ENCODE results near the gene ADGRL1. TPM values are rescaled to one million over a fixed set of nuclear protein-coding genes. Genes with fewer than 3 reads are reported as not detected.

ADGRL1 gene
- total and polyA plus RNA-seq, 2 donors (not counting 1 experiment from before 2014, with no cell fraction given): 1.7 to 3.5 TPM

DNA sequence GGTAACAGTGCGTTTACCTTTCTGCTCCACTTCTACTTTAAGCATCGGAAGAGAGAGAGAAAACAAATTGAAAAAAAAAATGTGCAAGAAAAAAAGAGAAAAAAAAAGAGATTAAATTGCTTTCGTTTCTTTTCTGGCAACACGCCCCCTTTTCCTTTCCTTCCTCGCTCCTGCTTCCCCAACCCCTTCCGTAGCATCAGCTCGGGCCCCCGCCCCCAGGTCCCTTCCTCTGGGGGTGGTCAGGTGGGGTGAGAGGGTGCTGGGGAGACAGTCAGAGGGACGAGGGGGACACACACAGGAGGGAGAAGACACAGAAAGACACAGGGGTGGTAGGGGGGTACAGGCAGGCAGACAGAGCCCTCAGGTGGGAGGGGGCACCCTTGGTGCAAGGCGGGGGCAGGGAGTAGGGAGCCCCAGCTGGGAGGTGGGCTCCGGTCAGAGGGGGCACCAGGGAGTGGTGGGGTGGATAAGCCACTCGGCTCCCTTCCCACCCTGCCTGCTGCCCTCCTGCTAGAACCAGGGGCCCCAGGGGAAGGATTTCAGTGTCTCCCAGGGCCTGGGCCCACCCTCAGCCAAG, 38.9 kb downstream of the ADGRL1 start:
- H3K4me1 ChIP-seq (ENCODE audit: control insufficient read depth, extremely low read depth, insufficient read depth, low read length): no peaks in the 10 kb centered on the region
- H3K9me3 ChIP-seq (ENCODE audit: control insufficient read depth, insufficient read depth, low read depth, low read length): no peaks in the 10 kb centered on the region
- no peak for DNase-seq (ENCODE audit: low read depth in 2 of 2)
- no peak overlapping the region for H3K9ac ChIP-seq (ENCODE audit: insufficient read depth, low read length)
- H4K20me1 ChIP-seq (ENCODE audit: control insufficient read depth, extremely low read depth, insufficient read depth, low read length): no peaks in the 10 kb centered on the region
- H2AFZ ChIP-seq (ENCODE audit: low read length): no peak overlapping the region
- H3K4me3 ChIP-seq (replicated peaks in 1 of 4; ENCODE audit: control extremely low read depth in 1 of 4, insufficient read depth in 1 of 4, low read depth in 3 of 4, low read length in 4 of 4): no peak overlapping the region
- H3K27ac ChIP-seq (ENCODE audit: insufficient read depth, low read length): no peak overlapping the region
- H3K4me2 ChIP-seq (ENCODE audit: extremely low read depth, insufficient read depth, low read length): no peak overlapping the region
- TF ChIP-seq EZH2 (IDR thresholded peaks at IDR 0.05; ENCODE audit: low read length, missing control alignments): no peak
- TF ChIP-seq, protein P1, sequence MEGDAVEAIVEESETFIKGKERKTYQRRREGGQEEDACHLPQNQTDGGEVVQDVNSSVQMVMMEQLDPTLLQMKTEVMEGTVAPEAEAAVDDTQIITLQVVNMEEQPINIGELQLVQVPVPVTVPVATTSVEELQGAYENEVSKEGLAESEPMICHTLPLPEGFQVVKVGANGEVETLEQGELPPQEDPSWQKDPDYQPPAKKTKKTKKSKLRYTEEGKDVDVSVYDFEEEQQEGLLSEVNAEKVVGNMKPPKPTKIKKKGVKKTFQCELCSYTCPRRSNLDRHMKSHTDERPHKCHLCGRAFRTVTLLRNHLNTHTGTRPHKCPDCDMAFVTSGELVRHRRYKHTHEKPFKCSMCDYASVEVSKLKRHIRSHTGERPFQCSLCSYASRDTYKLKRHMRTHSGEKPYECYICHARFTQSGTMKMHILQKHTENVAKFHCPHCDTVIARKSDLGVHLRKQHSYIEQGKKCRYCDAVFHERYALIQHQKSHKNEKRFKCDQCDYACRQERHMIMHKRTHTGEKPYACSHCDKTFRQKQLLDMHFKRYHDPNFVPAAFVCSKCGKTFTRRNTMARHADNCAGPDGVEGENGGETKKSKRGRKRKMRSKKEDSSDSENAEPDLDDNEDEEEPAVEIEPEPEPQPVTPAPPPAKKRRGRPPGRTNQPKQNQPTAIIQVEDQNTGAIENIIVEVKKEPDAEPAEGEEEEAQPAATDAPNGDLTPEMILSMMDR (conservative IDR thresholded peaks at IDR 0.05 in 1 of 2, IDR thresholded peaks at IDR 0.05 in 1 of 2; ENCODE audit: low read depth in 1 of 2, low read length in 2 of 2): no peak
- H3K27me3 ChIP-seq (ENCODE audit: control insufficient read depth, insufficient read depth, low read length): no peaks in the 10 kb centered on the region
- H3K36me3 ChIP-seq (ENCODE audit: control insufficient read depth, insufficient read depth, low read length): no peaks in the 10 kb centered on the region
- H3K79me2 ChIP-seq (ENCODE audit: control insufficient read depth, insufficient read depth, low read length): no peaks in the 10 kb centered on the region

DNA sequence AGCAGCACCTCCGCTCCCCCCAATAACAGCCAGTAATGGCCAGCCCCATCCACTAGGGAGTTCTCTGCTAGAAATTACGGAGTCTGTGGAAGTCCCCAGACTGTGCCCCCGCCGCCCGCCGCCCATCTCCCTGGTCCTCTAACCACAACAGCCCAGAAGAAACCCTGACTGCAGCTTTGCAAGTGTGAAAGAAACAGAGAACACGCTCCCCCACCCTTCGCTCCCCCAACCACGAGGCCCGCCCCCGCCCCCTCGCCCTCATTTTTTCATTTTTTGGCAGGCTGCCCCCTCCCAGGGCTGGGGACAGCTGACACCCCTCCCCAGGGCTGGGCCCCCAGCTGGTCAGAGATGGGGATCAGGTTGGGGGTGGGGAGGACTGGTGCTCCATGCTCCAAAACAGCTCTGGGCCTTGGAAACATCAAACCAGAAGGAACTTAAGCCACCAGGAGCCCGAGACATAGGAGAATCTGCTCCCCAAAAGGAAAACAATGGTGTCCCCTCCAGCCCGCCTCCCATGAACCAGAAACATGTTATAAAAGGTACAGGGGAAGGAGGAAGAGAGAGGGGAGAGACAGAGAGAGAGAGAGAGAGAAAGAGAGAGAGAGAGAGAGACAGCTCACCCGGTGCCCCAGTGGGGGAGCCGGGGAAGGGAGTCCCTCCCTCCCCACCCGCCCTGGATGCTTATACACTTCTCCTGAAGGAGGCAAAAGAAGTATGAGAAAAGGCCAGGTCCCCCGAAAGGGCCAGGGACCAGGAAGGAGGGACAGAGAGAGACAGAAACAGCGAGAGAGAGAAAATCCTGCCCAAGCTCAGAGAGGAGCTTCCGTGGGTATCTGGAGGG, 39.8 kb downstream of the ADGRL1 start:
- no peak overlapping the region for H3K4me2 ChIP-seq (ENCODE audit: extremely low read depth, insufficient read depth, low read length)
- no peaks in the 10 kb centered on the region for H3K79me2 ChIP-seq (ENCODE audit: control insufficient read depth, insufficient read depth, low read length)
- H3K36me3 ChIP-seq (ENCODE audit: control insufficient read depth, insufficient read depth, low read length): no peaks in the 10 kb centered on the region
- H3K4me1 ChIP-seq (ENCODE audit: control insufficient read depth, extremely low read depth, insufficient read depth, low read length): no peaks in the 10 kb centered on the region
- H4K20me1 ChIP-seq (ENCODE audit: control insufficient read depth, extremely low read depth, insufficient read depth, low read length): no peaks in the 10 kb centered on the region
- peak in 1 of 2 donors; percentile 14 for DNase-seq (ENCODE audit: low read depth in 2 of 2)
- no peaks in the 10 kb centered on the region for H3K9me3 ChIP-seq (ENCODE audit: control insufficient read depth, insufficient read depth, low read depth, low read length)
- H2AFZ ChIP-seq (ENCODE audit: low read length): no peak overlapping the region
- no peak overlapping the region for H3K4me3 ChIP-seq (replicated peaks in 1 of 4; ENCODE audit: control extremely low read depth in 1 of 4, insufficient read depth in 1 of 4, low read depth in 3 of 4, low read length in 4 of 4)
- no peak overlapping the region for H3K9ac ChIP-seq (ENCODE audit: insufficient read depth, low read length)
- H3K27me3 ChIP-seq (ENCODE audit: control insufficient read depth, insufficient read depth, low read length): no peaks in the 10 kb centered on the region
- TF ChIP-seq, protein P1 (conservative IDR thresholded peaks at IDR 0.05 in 1 of 2, IDR thresholded peaks at IDR 0.05 in 1 of 2; ENCODE audit: low read depth in 1 of 2, low read length in 2 of 2): no peak
- TF ChIP-seq EZH2 (IDR thresholded peaks at IDR 0.05; ENCODE audit: low read length, missing control alignments): no peak
- no peak overlapping the region for H3K27ac ChIP-seq (ENCODE audit: insufficient read depth, low read length)

DNA sequence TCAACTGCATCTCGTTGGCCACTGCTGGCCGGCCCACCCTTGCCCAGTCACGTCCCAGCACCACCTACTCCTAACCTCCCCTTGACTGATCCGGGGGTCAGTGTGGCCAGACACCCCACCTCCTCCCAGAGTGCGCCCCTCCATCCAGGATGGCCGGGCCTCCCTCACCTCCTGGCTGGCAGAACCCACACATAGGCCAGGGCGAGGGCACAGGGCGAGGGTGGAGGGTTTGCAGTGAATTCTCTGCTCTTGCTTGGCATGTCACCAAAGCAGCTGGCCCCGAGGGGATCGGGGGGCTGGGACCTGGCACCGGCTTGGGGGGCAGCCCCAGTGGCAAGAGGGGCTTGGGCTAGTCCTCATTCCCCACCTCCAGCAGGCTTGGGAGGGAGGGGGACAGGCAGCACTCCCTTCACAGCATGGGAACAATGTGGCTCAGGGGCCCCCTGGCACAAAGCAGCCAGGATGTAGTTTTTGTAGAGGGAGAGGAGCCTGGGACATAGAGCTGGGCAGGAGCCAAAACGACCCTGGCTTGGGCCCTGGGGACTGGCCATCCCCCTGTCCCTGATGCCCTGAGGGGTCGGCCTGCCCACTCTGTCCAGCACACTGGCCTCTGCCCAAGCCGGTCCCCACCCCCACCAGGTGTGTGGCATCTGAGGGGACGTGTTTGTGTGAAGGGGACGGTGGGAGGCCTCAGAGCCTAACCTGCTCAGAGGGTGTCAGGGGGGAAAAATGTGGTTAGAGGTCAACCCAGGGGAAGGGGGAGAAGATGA, 41.1 kb downstream of the ADGRL1 start:
- Histone ChIP-seq H3K27me3 (ENCODE audit: control insufficient read depth, insufficient read depth, low read length) (no peaks in the 10 kb centered on the region), H3K36me3 (ENCODE audit: control insufficient read depth, insufficient read depth, low read length) (no peaks in the 10 kb centered on the region), H3K4me2 (ENCODE audit: extremely low read depth, insufficient read depth, low read length) (no peak overlapping the region), H3K4me1 (ENCODE audit: control insufficient read depth, extremely low read depth, insufficient read depth, low read length) (no peaks in the 10 kb centered on the region), H4K20me1 (ENCODE audit: control insufficient read depth, extremely low read depth, insufficient read depth, low read length) (no peaks in the 10 kb centered on the region), H3K27ac (ENCODE audit: insufficient read depth, low read length) (no peak overlapping the region), H3K4me3 (replicated peaks in 1 of 4; ENCODE audit: control extremely low read depth in 1 of 4, insufficient read depth in 1 of 4, low read depth in 3 of 4, low read length in 4 of 4) (no peak overlapping the region), H3K79me2 (ENCODE audit: control insufficient read depth, insufficient read depth, low read length) (no peaks in the 10 kb centered on the region), H3K9ac (ENCODE audit: insufficient read depth, low read length) (no peak overlapping the region), H2AFZ (ENCODE audit: low read length) (no peak overlapping the region), H3K9me3 (ENCODE audit: control insufficient read depth, insufficient read depth, low read depth, low read length) (no peaks in the 10 kb centered on the region)
- TF ChIP-seq, protein P1 (conservative IDR thresholded peaks at IDR 0.05 in 1 of 2, IDR thresholded peaks at IDR 0.05 in 1 of 2; ENCODE audit: low read depth in 1 of 2, low read length in 2 of 2): no peak
- TF ChIP-seq EZH2 (IDR thresholded peaks at IDR 0.05; ENCODE audit: low read length, missing control alignments): no peak
- no peak for DNase-seq (ENCODE audit: low read depth in 2 of 2)
